HCT116 (cell line): ENCODE results near the gene SNRNP35. TPM values are rescaled to one million over a fixed set of nuclear protein-coding genes. Genes with fewer than 3 reads are reported as not detected.

Experiments
- ATAC-seq: fragments of 200-7000 bp; cut with Tn5 transposase; 2 replicates; pipeline ENCODE4 v1.9.1; 2020; ENCODE audit warnings: mild to moderate bottlenecking, moderate library complexity
- BruUV-seq: library from RNA; stranded (reverse); fragments of 400-500 nt; replicated peaks from 2 replicates; lab custom pipeline; 2021; lab: Mats Ljungman, UMichigan
- CTCF ChIA-PET: fragments of 300-600 bp; sonication (Branson Sonifier 250); formaldehyde crosslinking; loops from one replicate; lab custom pipeline; 2021; ENCODE audit warnings: antibody characterized with exemption; lab: Charles Lee
- POLR2A ChIA-PET: fragments of 300-600, 350-600 bp; sonication (Branson Sonifier 250); formaldehyde crosslinking; loops from one replicate; lab custom pipeline; 2021; ENCODE audit warnings: antibody characterized with exemption; lab: Charles Lee
- RAD21 ChIA-PET, 2 experiments: fragments of 300-600 bp; sonication (Branson Sonifier 250); formaldehyde crosslinking; loops; one replicate each; lab custom pipeline; 2023; ENCODE audit warnings: low total read pairs in 2 of 2; ENCODE audit not compliant: uncharacterized antibody in 2 of 2, unreplicated experiment in 2 of 2, low non-redundant PET in 1 of 2; lab: Charles Lee
- DNase-seq: peaks from one replicate; pipeline ENCODE4 v3.0.0-alpha.2; 2010; ENCODE audit warnings: low read depth, low spot score
- H2AFZ ChIP-seq: fragments of 200-600 bp; shearing (Covaris generic), sonication (generic); 2 replicates; pipeline ENCODE4 v1.6.1; 2017; ENCODE audit warnings: low read depth, mixed run types, mixed read lengths, antibody characterized with exemption, low read length; ENCODE audit not compliant: poor library complexity, severe bottlenecking
- H3K27ac ChIP-seq: 2 replicates; pipeline ENCODE4 v1.5.1; 2012; ENCODE audit warnings: low read depth, low read length
- H3K27me3 ChIP-seq: fragments of 200-600 bp; sonication (generic); 2 replicates; pipeline ENCODE4 v1.6.1; 2016; ENCODE audit warnings: mixed run types, low read length, mixed read lengths; ENCODE audit not compliant: insufficient read depth
- H3K36me3 ChIP-seq, 2 experiments: fragments of 200-500 bp in 1 of 2; fragments of 200-600 bp in 1 of 2; sonication (Bioruptor generic) in 1 of 2; sonication (generic) in 1 of 2; 2 replicates each; pipeline versions ENCODE4 v1.5.1 to v1.6.1; 2014 to 2016; ENCODE audit warnings: low read length in 2 of 2, inconsistent platforms in 1 of 2, mixed read lengths in 1 of 2, mixed run types in 1 of 2; ENCODE audit not compliant: insufficient read depth in 2 of 2, control insufficient read depth in 1 of 2
- H3K4me1 ChIP-seq, 2 experiments: fragments of 200-600 bp in 1 of 2; sonication (generic) in 1 of 2; 2 replicates each; pipeline versions ENCODE4 v1.5.1 to v1.6.1; 2012 to 2017; ENCODE audit warnings: low read length in 2 of 2, inconsistent platforms in 1 of 2, mild to moderate bottlenecking in 1 of 2, mixed read lengths in 1 of 2, mixed run types in 1 of 2, moderate library complexity in 1 of 2; ENCODE audit not compliant: insufficient read depth in 2 of 2, control insufficient read depth in 1 of 2
- H3K4me2 ChIP-seq: fragments of 200-600 bp; sonication (generic); 2 replicates; pipeline ENCODE4 v1.6.1; 2017; ENCODE audit warnings: mixed run types, low read length, mixed read lengths
- H3K4me3 ChIP-seq, 2 experiments: fragments of 200-600 bp in 1 of 2; sonication (generic) in 1 of 2; replicated peaks in 1 of 2; 2 replicates each; pipeline ENCODE4 v1.5.1; 2011 to 2016; ENCODE audit warnings: low read length in 2 of 2, control low read depth in 1 of 2, low read depth in 1 of 2, mild to moderate bottlenecking in 1 of 2, mixed read lengths in 1 of 2, mixed run types in 1 of 2
- H3K79me2 ChIP-seq: fragments of 200-600 bp; sonication (generic); 2 replicates; pipeline ENCODE4 v1.6.1; 2017; ENCODE audit warnings: mild to moderate bottlenecking, mixed run types, low read length, moderate library complexity, mixed read lengths; ENCODE audit not compliant: insufficient read depth
- H3K9ac ChIP-seq: fragments of 200-600 bp; sonication (generic); 2 replicates; pipeline ENCODE4 v1.6.1; 2016; ENCODE audit warnings: low read length, mixed read lengths
- H3K9me2 ChIP-seq: fragments of 200-600 bp; sonication (generic), shearing (Covaris generic); 2 replicates; pipeline ENCODE4 v1.6.1; 2017; ENCODE audit warnings: mixed run types, mild to moderate bottlenecking, moderate library complexity; ENCODE audit not compliant: insufficient read depth
- H3K9me3 ChIP-seq, 2 experiments: fragments of 200-500 bp in 1 of 2; fragments of 200-600 bp in 1 of 2; sonication (Bioruptor generic) in 1 of 2; sonication (generic) in 1 of 2; 2 replicates each; pipeline ENCODE4 v1.6.1; 2014 to 2017; ENCODE audit warnings: low read length in 2 of 2, mixed read lengths in 2 of 2, inconsistent platforms in 1 of 2, low read depth in 1 of 2, mild to moderate bottlenecking in 1 of 2, mixed run types in 1 of 2, moderate library complexity in 1 of 2; ENCODE audit not compliant: control insufficient read depth in 1 of 2, insufficient read depth in 1 of 2
- H4K20me1 ChIP-seq: fragments of 200-600 bp; sonication (generic), shearing (Covaris generic); 2 replicates; pipeline ENCODE4 v1.6.1; 2017; ENCODE audit warnings: mixed run types, mild to moderate bottlenecking, moderate library complexity; ENCODE audit not compliant: insufficient read depth
- ATF3 ChIP-seq: IDR thresholded peaks from 2 replicates; pipeline ENCODE4 v1.6.1; 2012
- CBX3 ChIP-seq: IDR thresholded peaks from 2 replicates; pipeline ENCODE4 v1.6.1; 2012; ENCODE audit warnings: low read depth
- ELF1 ChIP-seq: IDR thresholded peaks from 2 replicates; pipeline ENCODE4 v1.6.1; 2012; ENCODE audit warnings: low read depth, borderline replicate concordance
- EZH2 ChIP-seq: fragments of 200-600 bp; sonication (generic); IDR thresholded peaks from 2 replicates; pipeline ENCODE4 v1.6.1; 2017; ENCODE audit warnings: antibody characterized with exemption, mixed run types
- RAD21 ChIP-seq: IDR thresholded peaks from 2 replicates; pipeline ENCODE4 v1.6.1; 2012; ENCODE audit warnings: low read depth, mild to moderate bottlenecking
- REST ChIP-seq: IDR thresholded peaks from 2 replicates; pipeline ENCODE4 v1.6.1; 2012; ENCODE audit warnings: low read depth
- SIN3A ChIP-seq: IDR thresholded peaks from 2 replicates; pipeline ENCODE4 v1.6.1; 2012; ENCODE audit warnings: low read depth
- SP1 ChIP-seq: IDR thresholded peaks from 2 replicates; pipeline ENCODE4 v1.6.1; 2012; ENCODE audit warnings: low read depth
- YY1 ChIP-seq: IDR thresholded peaks from 2 replicates; pipeline ENCODE4 v1.6.1; 2011; ENCODE audit warnings: low read length, low read depth, moderate library complexity, mild to moderate bottlenecking; ENCODE audit not compliant: insufficient replicate concordance; ENCODE audit errors: extremely low read depth
- ZFX ChIP-seq: fragments of 450-650 bp; IDR thresholded peaks from 2 replicates; pipeline ENCODE4 v1.6.1; 2017
- intact Hi-C: fragments of 100-400 bp; cut with micrococcal nuclease; formaldehyde crosslinking; loops from 2 replicates; pipeline ENCODE4 v1.10.0; 2022
- total RNA-seq: library from RNA; stranded (reverse); gene quantifications from one replicate; pipeline ENCODE4 v1.2.1, GENCODE V29; 2021; ENCODE audit not compliant: unreplicated experiment

SNRNP35 gene
- total RNA-seq, 1 experiment from 2014 or later: 12.4 TPM

- ATAC-seq: peak; percentile 18; the same call in 1 of the 2 replicates
- H3K36me3 ChIP-seq: no peaks in the 10 kb centered on the region
- no TSS peak for BruUV-seq
- no peak overlapping the region for H3K4me2 ChIP-seq
- no peaks in the 10 kb centered on the region for H4K20me1 ChIP-seq
- CTCF ChIA-PET: no interaction called here
- intact Hi-C loops: no loop called here
- no peak for DNase-seq
- H3K4me1 ChIP-seq: no peaks in the 10 kb centered on the region
- no peaks in the 10 kb centered on the region for H3K27me3 ChIP-seq
- no peak overlapping the region for H3K4me3 ChIP-seq
- no peaks in the 10 kb centered on the region for H3K9me2 ChIP-seq
- H3K9me3 ChIP-seq: no peaks in the 10 kb centered on the region
- RAD21 ChIA-PET: no interaction called here
- H2AFZ ChIP-seq: no peak overlapping the region
- H3K9ac ChIP-seq: no peak overlapping the region
- H3K27ac ChIP-seq: no peak overlapping the region
- no peak for TF ChIP-seq ELF1
- TF ChIP-seq ATF3: no peak
- no peak for TF ChIP-seq SIN3A
- no peak for TF ChIP-seq CBX3
- no peak for TF ChIP-seq RAD21
- no peak for TF ChIP-seq YY1
- TF ChIP-seq ZFX: no peak
- no peak for TF ChIP-seq EZH2
- TF ChIP-seq REST: no peak
- no peak for TF ChIP-seq SP1
- POLR2A ChIA-PET: no interaction called here
- H3K79me2 ChIP-seq: no peaks in the 10 kb centered on the region
These were observed 25.8 kb downstream of the SNRNP35 start for GRCh38 chr12:123483602-123484248.
